CD4-positive, alpha-beta T cell (primary cell): ENCODE results near the gene AOAH. TPM values are rescaled to one million over a fixed set of nuclear protein-coding genes. Genes with fewer than 3 reads are reported as not detected.

Source experiments
- ATAC-seq: fragments of 200-7000 bp; cut with Tn5 transposase; one replicate; pipeline ENCODE4 v1.10.0; 2022; ENCODE audit warnings: mild to moderate bottlenecking; ENCODE audit not compliant: poor library complexity
- CTCF ChIA-PET: fragments of 350-600 bp; sonication (Branson Sonifier 250); formaldehyde crosslinking; loops from one replicate; lab custom pipeline; 2021; ENCODE audit warnings: antibody characterized with exemption, inconsistent platforms; lab: Charles Lee
- POLR2A ChIA-PET: fragments of 350-600 bp; sonication (Branson Sonifier 250); formaldehyde crosslinking; loops from one replicate; lab custom pipeline; 2021; ENCODE audit warnings: antibody characterized with exemption, inconsistent platforms; lab: Charles Lee
- DNase-seq, 14 experiments: peaks; one replicate each; pipeline ENCODE4 v3.0.0-alpha.2; 2013 to 2020; ENCODE audit warnings: mixed read lengths in 2 of 14
- H3K27ac ChIP-seq, 2 donors: one replicate each; pipeline versions ENCODE4 v1.5.1 to v1.7.0; 2013; ENCODE audit warnings: low read length in 2 of 2, low read depth in 1 of 2, mild to moderate bottlenecking in 1 of 2
- H3K27me3 ChIP-seq, 2 experiments: 1 replicate in 1 of 2; 2 replicates in 1 of 2; pipeline versions ENCODE4 v1.6.1 to v1.7.0; 2013; ENCODE audit warnings: low read length in 2 of 2, control low read depth in 1 of 2, mild to moderate bottlenecking in 1 of 2, moderate library complexity in 1 of 2; ENCODE audit not compliant: insufficient read depth in 2 of 2, control insufficient read depth in 1 of 2
- H3K36me3 ChIP-seq: one replicate; pipeline ENCODE4 v1.6.1; 2013; ENCODE audit warnings: low read length, control low read depth; ENCODE audit not compliant: insufficient read depth
- H3K4me1 ChIP-seq: one replicate; pipeline ENCODE4 v1.6.1; 2013; ENCODE audit warnings: low read length, control low read depth; ENCODE audit not compliant: insufficient read depth
- H3K4me3 ChIP-seq: one replicate; pipeline ENCODE4 v1.5.1; 2013; ENCODE audit warnings: mild to moderate bottlenecking, low read length, moderate library complexity
- H3K9me3 ChIP-seq, 2 experiments: 1 replicate in 1 of 2; 2 replicates in 1 of 2; pipeline versions ENCODE4 v1.6.1 to v1.7.0; 2013; ENCODE audit warnings: low read length in 2 of 2, mild to moderate bottlenecking in 2 of 2, control low read depth in 1 of 2, moderate library complexity in 1 of 2; ENCODE audit not compliant: control insufficient read depth in 1 of 2, insufficient read depth in 1 of 2
- H3K27ac Mint-ChIP-seq: one replicate; pipeline ENCODE4 v1.8.0; 2020; ENCODE audit warnings: mixed read lengths
- H3K27me3 Mint-ChIP-seq: one replicate; pipeline ENCODE4 v1.8.0; 2021; ENCODE audit warnings: mixed read lengths
- H3K36me3 Mint-ChIP-seq: one replicate; pipeline ENCODE4 v1.8.0; 2021; ENCODE audit warnings: low read depth, mixed read lengths
- H3K4me1 Mint-ChIP-seq: one replicate; pipeline ENCODE4 v1.8.0; 2021; ENCODE audit warnings: low read depth, mixed read lengths
- H3K4me3 Mint-ChIP-seq: one replicate; pipeline ENCODE4 v1.8.0; 2020; ENCODE audit warnings: mild to moderate bottlenecking, mixed read lengths
- H3K9me3 Mint-ChIP-seq: one replicate; pipeline ENCODE4 v1.8.0; 2020; ENCODE audit warnings: mixed read lengths
- intact Hi-C, 2 experiments: fragments of 100-400 bp; cut with DNase I in 1 of 2; cut with micrococcal nuclease in 1 of 2; formaldehyde crosslinking; loops; one replicate each; pipeline versions ENCODE4 v1.15.1 to v1.9.0; 2023 to 2025; cut with DNase I, micrococcal nuclease
- total RNA-seq, 174 experiments: library from RNA in 2 of 174; stranded (reverse) in 2 of 174; gene quantifications; one replicate each; pipeline ENCODE4 v1.2.3 and lab custom pipeline; 2021 to 2026
- TF ChIP-seq, protein P1 (sequence below): fragments of 200-600 bp; IDR thresholded peaks from one replicate; pipeline ENCODE4 v1.8.0; 2022; ENCODE audit warnings: antibody characterized with exemption, mild to moderate bottlenecking

Gene AOAH
- total RNA-seq, 2 experiments from 2014 or later = 27.5 to 30.3 TPM

DNA sequence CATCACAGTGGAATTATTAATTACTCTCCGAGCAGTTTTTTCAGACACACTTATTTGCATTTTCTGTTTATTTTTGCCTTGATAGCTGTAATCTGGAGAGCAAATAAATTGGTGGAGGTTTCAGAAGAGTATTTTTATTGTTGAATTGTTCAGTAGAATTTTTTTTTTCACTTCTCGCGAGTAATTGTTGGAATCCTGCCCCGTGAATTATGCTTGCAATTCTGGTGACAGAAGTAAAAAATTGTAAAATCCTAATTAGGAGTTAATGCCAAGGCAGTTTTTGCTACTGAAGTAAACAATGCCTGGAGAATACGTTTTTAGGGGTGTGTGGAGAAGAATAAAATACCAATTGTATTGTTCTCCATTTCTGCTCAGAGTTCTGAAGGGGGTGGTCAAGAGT lies 88.2 kb downstream of the AOAH start:
- no peaks in the 10 kb centered on the region for H3K9me3 ChIP-seq
- H3K27ac ChIP-seq = no peak overlapping the region
- H3K4me3 ChIP-seq = no peak overlapping the region
- peaks cover 45% of the 10 kb centered on the region for H3K4me1 ChIP-seq
- H3K27me3 Mint-ChIP-seq = no peaks in the 10 kb centered on the region
- peak overlapping the region; percentile 91 for H3K27ac Mint-ChIP-seq
- no peaks in the 10 kb centered on the region for H3K9me3 Mint-ChIP-seq
- H3K36me3 ChIP-seq = peaks cover 18% of the 10 kb centered on the region
- peaks cover 64% of the 10 kb centered on the region for H3K4me1 Mint-ChIP-seq
- no peaks in the 10 kb centered on the region for H3K27me3 ChIP-seq
- intact Hi-C loops = loop anchor here in 1 of 2 experiments (10.0 kb wide), 1 partner anchor 461 kb away; no protein-coding TSS in a partner anchor
- DNase-seq (no peak), ATAC-seq (no peak)
- no peak overlapping the region for H3K4me3 Mint-ChIP-seq
- TF ChIP-seq, protein P1, sequence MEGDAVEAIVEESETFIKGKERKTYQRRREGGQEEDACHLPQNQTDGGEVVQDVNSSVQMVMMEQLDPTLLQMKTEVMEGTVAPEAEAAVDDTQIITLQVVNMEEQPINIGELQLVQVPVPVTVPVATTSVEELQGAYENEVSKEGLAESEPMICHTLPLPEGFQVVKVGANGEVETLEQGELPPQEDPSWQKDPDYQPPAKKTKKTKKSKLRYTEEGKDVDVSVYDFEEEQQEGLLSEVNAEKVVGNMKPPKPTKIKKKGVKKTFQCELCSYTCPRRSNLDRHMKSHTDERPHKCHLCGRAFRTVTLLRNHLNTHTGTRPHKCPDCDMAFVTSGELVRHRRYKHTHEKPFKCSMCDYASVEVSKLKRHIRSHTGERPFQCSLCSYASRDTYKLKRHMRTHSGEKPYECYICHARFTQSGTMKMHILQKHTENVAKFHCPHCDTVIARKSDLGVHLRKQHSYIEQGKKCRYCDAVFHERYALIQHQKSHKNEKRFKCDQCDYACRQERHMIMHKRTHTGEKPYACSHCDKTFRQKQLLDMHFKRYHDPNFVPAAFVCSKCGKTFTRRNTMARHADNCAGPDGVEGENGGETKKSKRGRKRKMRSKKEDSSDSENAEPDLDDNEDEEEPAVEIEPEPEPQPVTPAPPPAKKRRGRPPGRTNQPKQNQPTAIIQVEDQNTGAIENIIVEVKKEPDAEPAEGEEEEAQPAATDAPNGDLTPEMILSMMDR = no peak
- ChIA-PET POLR2A (no interaction called here), CTCF (no interaction called here)
- peaks cover 41% of the 10 kb centered on the region for H3K36me3 Mint-ChIP-seq

DNA sequence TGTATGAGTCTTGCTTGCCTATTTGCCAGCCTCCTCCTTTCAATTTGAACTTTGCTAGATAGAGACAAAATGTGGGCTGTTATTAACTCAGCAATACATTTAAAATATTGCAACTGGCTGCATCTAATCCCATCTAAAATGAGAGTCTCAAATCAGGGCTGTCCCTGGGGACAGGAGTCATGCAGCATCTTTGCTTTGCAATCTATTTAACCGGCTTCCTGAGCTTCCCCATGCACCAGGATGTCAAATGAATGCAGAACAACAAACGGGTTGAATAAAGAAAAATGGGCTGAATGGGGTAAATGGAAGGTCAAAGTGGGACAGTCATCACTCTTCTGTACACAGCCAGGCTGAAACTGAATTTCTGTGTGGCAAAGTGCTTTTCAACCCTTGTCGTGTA lies 89.2 kb downstream of the AOAH start:
- DNase-seq = no peak
- Histone ChIP-seq H3K4me1 (peaks cover 35% of the 10 kb centered on the region), H3K4me3 (no peak overlapping the region), H3K36me3 (peaks cover 21% of the 10 kb centered on the region), H3K27me3 (no peaks in the 10 kb centered on the region), H3K9me3 (no peaks in the 10 kb centered on the region), H3K27ac (no peak overlapping the region)
- CTCF ChIA-PET = no interaction called here
- Mint-ChIP-seq H3K27me3 (no peaks in the 10 kb centered on the region), H3K36me3 (peaks cover 48% of the 10 kb centered on the region), H3K9me3 (no peaks in the 10 kb centered on the region), H3K27ac (peak overlapping the region; percentile 91), H3K4me1 (peaks cover 54% of the 10 kb centered on the region), H3K4me3 (no peak overlapping the region)
- TF ChIP-seq, protein P1 = no peak
- POLR2A ChIA-PET = no interaction called here
- ATAC-seq = no peak
- intact Hi-C loops = loop anchor here in 1 of 2 experiments (10.0 kb wide), 1 partner anchor 460 kb away; no protein-coding TSS in a partner anchor

DNA sequence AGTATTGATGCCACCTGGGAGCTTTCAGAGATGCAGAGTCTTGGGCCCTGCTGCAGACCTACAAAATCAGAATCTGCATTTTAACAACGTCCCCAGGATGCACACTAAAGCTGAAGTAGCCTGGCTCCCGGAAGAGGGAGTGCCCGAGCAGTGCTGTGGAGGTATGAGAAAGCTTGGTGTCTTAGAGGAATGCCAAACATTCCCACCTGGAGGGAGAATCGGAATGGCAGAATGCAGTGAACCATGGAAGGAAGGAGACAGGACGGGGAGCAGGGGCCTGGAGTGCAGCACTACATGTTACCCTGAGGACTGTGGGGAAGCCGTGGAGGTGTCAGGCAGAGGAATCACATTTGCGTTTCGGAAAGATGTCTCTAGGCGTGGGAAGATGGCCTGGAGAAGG lies 90.9 kb downstream of the AOAH start:
- ChIA-PET POLR2A (no interaction called here), CTCF (no interaction called here)
- peaks cover 60% of the 10 kb centered on the region for H3K36me3 Mint-ChIP-seq
- TF ChIP-seq, protein P1 = no peak
- H3K27ac Mint-ChIP-seq = no peak overlapping the region
- peaks cover 37% of the 10 kb centered on the region for H3K4me1 Mint-ChIP-seq
- H3K27ac ChIP-seq = no peak overlapping the region
- no peak overlapping the region for H3K4me3 Mint-ChIP-seq
- H3K9me3 Mint-ChIP-seq = no peaks in the 10 kb centered on the region
- ATAC-seq = no peak
- H3K9me3 ChIP-seq = no peaks in the 10 kb centered on the region
- no peaks in the 10 kb centered on the region for H3K27me3 ChIP-seq
- DNase-seq = no peak
- H3K4me3 ChIP-seq = no peak overlapping the region
- intact Hi-C loops = loop anchor here in 1 of 2 experiments (10.0 kb wide), 1 partner anchor 459 kb away; no protein-coding TSS in a partner anchor
- no peaks in the 10 kb centered on the region for H3K27me3 Mint-ChIP-seq
- H3K36me3 ChIP-seq = peaks cover 21% of the 10 kb centered on the region
- peaks cover 18% of the 10 kb centered on the region for H3K4me1 ChIP-seq
